Cardiac muscle cell (in vitro differentiated cells and primary cell): ENCODE measurements around the gene CHIT1. TPM values are rescaled to one million over a fixed set of nuclear protein-coding genes. Genes with fewer than 3 reads are reported as not detected.
"Not testable (repeated sequence)": the region's sequence is repeated elsewhere in the genome, so short reads cannot be mapped to it uniquely, and the experiment has no call there.

Experiments used
- DNase-seq, 2 donors: peaks; one replicate each; pipeline versions ENCODE4 v3.0.0 to v3.0.0-alpha.2; 2010 to 2017; ENCODE audit warnings: low read depth in 1 of 2, low spot score in 1 of 2
- H3K27ac ChIP-seq: fragments of 200-600 bp; sonication (generic); 2 replicates; pipeline ENCODE4 v1.5.1; 2016
- H3K27me3 ChIP-seq: fragments of 200-600 bp; sonication (generic); 2 replicates; pipeline ENCODE4 v1.6.0; 2016; ENCODE audit warnings: control low read depth
- H3K36me3 ChIP-seq: fragments of 200-600 bp; sonication (generic); 2 replicates; pipeline ENCODE4 v1.5.1; 2016; ENCODE audit warnings: control low read depth
- H3K4me1 ChIP-seq: fragments of 200-600 bp; sonication (generic); 2 replicates; pipeline ENCODE4 v1.8.1; 2017; ENCODE audit warnings: low read depth, mild to moderate bottlenecking, mixed run types
- H3K4me3 ChIP-seq: fragments of 200-600 bp; sonication (generic); 2 replicates; pipeline ENCODE4 v1.5.1; 2016; ENCODE audit warnings: mild to moderate bottlenecking
- H3K9me3 ChIP-seq: fragments of 200-600 bp; sonication (generic); 2 replicates; pipeline ENCODE4 v1.5.1; 2017; ENCODE audit warnings: low read depth, mild to moderate bottlenecking, control low read depth
- polyA plus RNA-seq: library from polyadenylated mRNA; unstranded; fragments of >200 nt; fragmentation: Nextera tagmentation; extraction: Ambion mirVana; gene quantifications from 2 replicates; pipeline ENCODE4 v1.2.1, GENCODE V29; 2016
- total RNA-seq: library from RNA; depleted of rRNA; stranded (reverse); fragments of >200 nt; gene quantifications from 2 replicates; pipeline ENCODE4 v1.2.3, GENCODE V29; 2016
- TF ChIP-seq, protein P1 (sequence below): IDR thresholded peaks from 2 replicates; pipeline ENCODE4 v1.5.1; 2012; ENCODE audit warnings: low read depth, mild to moderate bottlenecking, low read length

The CHIT1 gene
- total and polyA plus RNA-seq, 2 experiments from 2014 or later = 0.03 TPM; not detected in 1

DNA sequence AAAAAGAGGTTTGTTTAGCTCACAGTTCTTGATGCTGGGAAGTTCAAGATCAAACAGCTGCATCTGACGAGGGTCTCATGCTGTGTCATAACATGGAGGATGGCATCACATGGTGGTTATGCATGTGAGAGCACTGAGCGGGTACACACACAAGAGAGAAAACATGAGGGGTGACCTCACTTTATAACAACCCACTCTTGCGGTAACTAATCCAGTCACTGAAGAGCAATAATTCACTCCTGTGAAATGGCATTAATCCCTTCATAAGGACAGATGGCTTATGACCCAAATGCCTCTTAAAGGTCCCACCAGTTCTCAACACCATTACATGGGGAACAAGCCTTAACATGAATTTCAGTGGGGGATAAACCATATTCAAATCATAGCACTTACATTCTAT, 23.2 kb upstream of the CHIT1 start:
- Histone ChIP-seq H3K4me1 (no peaks in the 10 kb centered on the region), H3K27ac (no peak overlapping the region), H3K27me3 (peaks cover 29% of the 10 kb centered on the region), H3K9me3 (no peaks in the 10 kb centered on the region), H3K4me3 (no peak overlapping the region), H3K36me3 (no peaks in the 10 kb centered on the region)
- DNase-seq = no peak
- TF ChIP-seq, protein P1, sequence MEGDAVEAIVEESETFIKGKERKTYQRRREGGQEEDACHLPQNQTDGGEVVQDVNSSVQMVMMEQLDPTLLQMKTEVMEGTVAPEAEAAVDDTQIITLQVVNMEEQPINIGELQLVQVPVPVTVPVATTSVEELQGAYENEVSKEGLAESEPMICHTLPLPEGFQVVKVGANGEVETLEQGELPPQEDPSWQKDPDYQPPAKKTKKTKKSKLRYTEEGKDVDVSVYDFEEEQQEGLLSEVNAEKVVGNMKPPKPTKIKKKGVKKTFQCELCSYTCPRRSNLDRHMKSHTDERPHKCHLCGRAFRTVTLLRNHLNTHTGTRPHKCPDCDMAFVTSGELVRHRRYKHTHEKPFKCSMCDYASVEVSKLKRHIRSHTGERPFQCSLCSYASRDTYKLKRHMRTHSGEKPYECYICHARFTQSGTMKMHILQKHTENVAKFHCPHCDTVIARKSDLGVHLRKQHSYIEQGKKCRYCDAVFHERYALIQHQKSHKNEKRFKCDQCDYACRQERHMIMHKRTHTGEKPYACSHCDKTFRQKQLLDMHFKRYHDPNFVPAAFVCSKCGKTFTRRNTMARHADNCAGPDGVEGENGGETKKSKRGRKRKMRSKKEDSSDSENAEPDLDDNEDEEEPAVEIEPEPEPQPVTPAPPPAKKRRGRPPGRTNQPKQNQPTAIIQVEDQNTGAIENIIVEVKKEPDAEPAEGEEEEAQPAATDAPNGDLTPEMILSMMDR = no peak

DNA sequence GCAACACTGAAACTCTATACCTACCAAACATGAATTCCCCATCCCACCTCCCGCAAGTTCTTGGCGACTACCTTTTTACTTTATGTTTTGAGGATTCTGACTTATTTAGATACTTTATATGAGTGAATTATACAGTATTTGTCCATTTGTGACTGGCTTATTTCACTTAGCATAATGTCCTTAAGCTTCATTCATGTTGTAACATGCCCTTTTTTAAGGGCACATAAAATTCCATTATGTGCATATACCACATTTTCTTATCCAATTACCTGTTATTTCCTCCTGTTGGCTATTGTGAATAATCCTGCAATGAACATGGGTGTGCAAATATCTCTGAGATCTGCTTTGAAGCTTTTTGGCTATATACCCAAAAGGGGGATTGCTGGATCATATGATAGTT, 22.0 kb upstream of the CHIT1 start:
- Histone ChIP-seq H3K4me1 (no peaks in the 10 kb centered on the region), H3K27ac (no peak overlapping the region), H3K36me3 (no peaks in the 10 kb centered on the region), H3K9me3 (no peaks in the 10 kb centered on the region), H3K27me3 (peaks cover 29% of the 10 kb centered on the region), H3K4me3 (no peak overlapping the region)
- TF ChIP-seq, protein P1 = no peak
- DNase-seq = no peak

DNA sequence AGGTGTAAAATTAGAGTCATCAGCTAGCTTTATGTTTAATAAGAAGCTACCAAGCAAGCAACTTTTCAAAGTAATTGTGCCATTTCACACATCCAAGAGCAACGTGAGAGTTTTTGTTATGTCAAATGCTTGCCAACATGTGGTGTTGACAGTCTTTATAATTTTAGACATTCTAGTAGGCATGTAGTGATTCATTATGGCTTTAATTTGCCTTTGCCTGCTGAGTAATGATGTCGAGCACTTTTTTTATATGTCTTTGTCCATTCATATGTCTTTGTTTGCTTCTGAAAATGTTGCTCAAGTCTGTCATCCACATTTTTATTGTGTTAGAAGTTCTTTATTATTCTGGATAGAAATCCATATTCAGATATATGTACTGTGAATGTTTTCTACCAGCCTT, 21.4 kb upstream of the CHIT1 start:
- TF ChIP-seq, protein P1 = no peak
- peaks cover 34% of the 10 kb centered on the region for H3K27me3 ChIP-seq
- no peaks in the 10 kb centered on the region for H3K9me3 ChIP-seq
- H3K4me3 ChIP-seq = no peak overlapping the region
- DNase-seq = no peak
- H3K36me3 ChIP-seq = no peaks in the 10 kb centered on the region
- H3K4me1 ChIP-seq = no peaks in the 10 kb centered on the region
- no peak overlapping the region for H3K27ac ChIP-seq

DNA sequence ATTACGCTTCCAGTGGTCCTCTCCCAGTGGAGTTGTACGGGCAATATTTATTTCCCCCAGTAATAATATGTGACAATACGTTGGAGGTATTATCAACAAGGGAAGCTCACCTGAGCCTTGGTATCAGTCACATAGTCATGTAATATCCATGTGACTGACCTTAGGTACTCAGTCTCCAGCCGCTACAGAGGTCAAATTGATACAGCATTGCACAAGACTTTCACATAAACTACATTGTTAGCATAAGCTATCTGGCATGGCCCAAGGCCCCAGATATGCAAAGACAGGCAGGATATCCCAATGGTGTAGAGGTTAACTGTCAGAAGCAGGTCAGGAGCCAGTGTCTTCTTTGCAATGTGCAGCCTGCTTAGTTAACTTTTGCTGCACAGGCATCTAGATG, 15.3 kb upstream of the CHIT1 start:
- TF ChIP-seq, protein P1 = no peak
- Histone ChIP-seq H3K4me3 (no peak overlapping the region), H3K9me3 (no peaks in the 10 kb centered on the region), H3K4me1 (no peaks in the 10 kb centered on the region), H3K36me3 (no peaks in the 10 kb centered on the region), H3K27me3 (peaks cover 6% of the 10 kb centered on the region), H3K27ac (no peak overlapping the region)
- DNase-seq = no peak

DNA sequence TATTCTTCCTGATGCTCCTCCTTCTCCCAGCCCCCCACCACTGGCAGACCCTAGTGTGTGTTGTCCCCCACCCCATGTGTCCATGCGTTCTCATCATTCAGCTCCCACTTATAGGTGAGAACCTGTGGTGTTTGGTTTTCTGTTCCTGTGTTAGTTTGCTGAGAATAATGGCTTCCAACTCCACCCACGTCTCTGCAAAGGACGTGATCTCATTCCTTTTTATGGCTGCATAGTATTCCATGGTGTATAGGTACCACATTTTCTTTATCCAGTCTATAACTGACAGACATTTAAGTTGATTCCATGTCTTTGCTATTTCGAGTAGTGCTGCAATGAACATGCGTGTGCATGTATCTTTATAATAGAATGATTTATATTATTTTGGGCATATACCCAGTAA, 12.2 kb upstream of the CHIT1 start:
- H3K4me3 ChIP-seq, H3K4me1 ChIP-seq, H3K27ac ChIP-seq, DNase-seq, H3K36me3 ChIP-seq, H3K9me3 ChIP-seq: not testable (repeated sequence)
- H3K27me3 ChIP-seq = peaks cover 12% of the 10 kb centered on the region

DNA sequence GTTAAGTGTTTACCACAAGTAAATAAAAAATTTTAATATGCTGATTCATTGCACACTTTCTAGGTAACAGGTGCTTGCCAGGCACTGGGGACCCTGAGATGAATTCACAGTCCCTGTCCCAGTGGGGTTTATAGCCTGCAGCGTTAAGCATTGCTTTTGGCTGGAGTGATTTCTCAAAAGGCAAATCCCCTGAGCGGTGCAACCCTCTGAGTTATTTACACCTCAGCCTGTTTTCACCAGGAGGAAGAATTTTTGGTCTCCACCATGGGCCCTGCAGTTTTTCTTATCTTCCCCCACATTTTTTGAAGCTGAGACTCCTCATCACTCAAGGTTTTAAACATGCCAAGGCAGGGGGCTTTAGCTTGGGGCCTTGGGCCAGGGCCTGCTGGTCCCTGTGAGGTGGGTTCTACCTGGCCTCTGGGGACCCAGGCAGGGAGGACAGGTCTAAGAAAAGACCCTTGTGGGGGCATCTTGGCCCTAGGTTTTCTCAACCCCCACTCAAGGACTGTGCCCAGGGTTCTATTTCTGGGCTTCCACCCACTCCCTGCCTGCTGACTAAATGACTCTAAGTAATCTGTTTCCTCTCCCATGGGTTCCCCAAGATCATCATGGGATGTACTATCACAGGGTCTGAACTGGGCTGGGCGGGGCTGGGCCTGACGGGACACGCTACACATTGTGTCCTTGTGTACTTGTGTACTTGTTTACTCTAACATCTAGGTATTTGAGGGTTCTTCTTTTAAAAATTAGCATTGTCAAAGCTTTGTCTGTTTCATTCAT, 10.2 kb upstream of the CHIT1 start:
- Histone ChIP-seq H3K9me3 (no peaks in the 10 kb centered on the region), H3K36me3 (no peaks in the 10 kb centered on the region), H3K27me3 (peaks cover 6% of the 10 kb centered on the region), H3K27ac (no peak overlapping the region), H3K4me3 (no peak overlapping the region), H3K4me1 (no peaks in the 10 kb centered on the region)
- TF ChIP-seq, protein P1 = no peak
- no peak for DNase-seq
